ENCODE data around the gene PRKCH. TPM values are rescaled to one million over a fixed set of nuclear protein-coding genes. Genes with fewer than 3 reads are reported as not detected.

PRKCH gene
- total and polyA plus RNA-seq, 9 of the 15 experiments (the other 6 are each of a cell fraction or from before 2014, with no cell fraction given): 0.61 to 4.4 (median 4.0) TPM

- no TSS peak for BruUV-seq (replicated peaks)
- Histone ChIP-seq H3K9me3 (replicated peaks; ENCODE audit: control insufficient read depth, insufficient read depth, low read depth, low read length) (no peaks in the 10 kb centered on the region), H3K4me1 (replicated peaks in 1 of 2; ENCODE audit: control insufficient read depth in 2 of 2, insufficient read depth in 2 of 2, low read length in 2 of 2) (peaks cover 0 to 2% of the 10 kb centered on the region in 2 experiments; a peak in 3 of 5 replicates), H3K79me2 (ENCODE audit: control insufficient read depth, insufficient read depth, low read length) (no peaks in the 10 kb centered on the region), H2AFZ (ENCODE audit: low read depth, low read length) (no peak overlapping the region), H3K27ac (ENCODE audit: extremely low read depth, low read depth, low read length) (no peak overlapping the region), H3K36me3 (ENCODE audit: control insufficient read depth, insufficient read depth, low read length) (no peaks in the 10 kb centered on the region), H3K27me3 (ENCODE audit: control insufficient read depth in 2 of 2, insufficient read depth in 2 of 2, low read length in 2 of 2) (no peaks in the 10 kb centered on the region), H3K4me2 (ENCODE audit: insufficient read depth, low read length) (no peak overlapping the region), H3K4me3 (no peak overlapping the region), H4K20me1 (replicated peaks; ENCODE audit: control insufficient read depth, insufficient read depth, low read length) (no peaks in the 10 kb centered on the region), H3K9ac (ENCODE audit: insufficient read depth in 1 of 2, low read depth in 2 of 2, low read length in 2 of 2) (no peak overlapping the region), H3K9me1 (ENCODE audit: control insufficient read depth, insufficient read depth, low read length) (no peaks in the 10 kb centered on the region)
- POLR2A ChIA-PET: no interaction called here
- intact Hi-C loops (cut with micrococcal nuclease): no loop called here
- no peak for FAIRE-seq
- CTCF ChIA-PET (ENCODE audit: low intra/inter-chr PET ratio): no interaction called here
- ATAC-seq: no peak
- 48% methylated on average over 3 of the region's 3 CpGs for WGBS (ENCODE audit: insufficient coverage, low coverage, missing lambda C conversion rate)
- DNase-seq (ENCODE audit: extremely low read depth in 1 of 4, low spot score in 3 of 4): no peak
- TF ChIP-seq PREB (CRISPR knock-in tag; IDR thresholded peaks at IDR 0.05) (no peak), CUX1 (CRISPR knock-in tag; IDR thresholded peaks at IDR 0.05) (no peak), RAD21 (CRISPR knock-in tag; conservative IDR thresholded peaks at IDR 0.05 in 1 of 2, IDR thresholded peaks at IDR 0.05 in 1 of 2) (no peak), BCLAF1 (IDR thresholded peaks at IDR 0.05; ENCODE audit: borderline replicate concordance in 1 of 2, control insufficient read depth in 1 of 2, low read depth in 2 of 2, low read length in 1 of 2) (no peak), BRF1 (IDR thresholded peaks at IDR 0.05; ENCODE audit: borderline replicate concordance, extremely low read depth, insufficient read length) (no peak), ZNF512 (tag; IDR thresholded peaks at IDR 0.05) (no peak)
- in situ Hi-C loops (cut with MboI): no loop called here
Measured at GRCh38 chr14:61335049-61335448, 13.7 kb downstream of the PRKCH start.
